HepG2 (cell line): ENCODE measurements around the gene CRY1. TPM values are rescaled to one million over a fixed set of nuclear protein-coding genes. Genes with fewer than 3 reads are reported as not detected.

Experiments
- ARID3A ChIP-seq: IDR thresholded peaks from 2 replicates; pipeline ENCODE4 v1.6.1; 2012; ENCODE audit warnings: low read depth, low read length, improper control_type of control experiment
- CEBPG ChIP-seq: IDR thresholded peaks from 2 replicates; pipeline ENCODE4 v1.6.1; 2016
- DNMT3B ChIP-seq: conservative IDR thresholded peaks from 2 replicates; pipeline ENCODE4 v1.6.1; 2016; ENCODE audit warnings: missing biosample characterization, control low read depth
- GATAD2A ChIP-seq: IDR thresholded peaks from 2 replicates; pipeline ENCODE4 v1.6.1; 2016
- GFI1 ChIP-seq: sonication (generic); formaldehyde crosslinking; IDR thresholded peaks from 2 replicates; pipeline ENCODE4 v1.5.0; 2020; ENCODE audit warnings: missing genetic modification reagents, mild to moderate bottlenecking, borderline replicate concordance
- HMG20B ChIP-seq: conservative IDR thresholded peaks from 2 replicates; pipeline ENCODE4 v1.6.1; 2016; ENCODE audit warnings: missing genetic modification reagents, missing compliant biosample characterization
- HMGXB4 ChIP-seq, 2 experiments: sonication (generic) in 1 of 2; formaldehyde crosslinking in 1 of 2; IDR thresholded peaks; 2 replicates each; pipeline versions ENCODE4 v1.4.0 to v1.6.1; 2018 to 2020; ENCODE audit warnings: missing genetic modification reagents in 2 of 2, borderline replicate concordance in 1 of 2, low read depth in 1 of 2, mild to moderate bottlenecking in 1 of 2, missing biosample characterization in 1 of 2
- KAT8 ChIP-seq: IDR thresholded peaks from 2 replicates; pipeline ENCODE4 v1.6.1; 2016; ENCODE audit warnings: missing genetic modification reagents, missing compliant biosample characterization
- POLR2A ChIP-seq, 2 experiments: IDR thresholded peaks; 2 replicates each; pipeline ENCODE4 v1.6.1; 2011; ENCODE audit warnings: low read depth in 2 of 2, low read length in 2 of 2, mild to moderate bottlenecking in 1 of 2, moderate library complexity in 1 of 2; ENCODE audit not compliant: insufficient read depth in 1 of 2
- PREB ChIP-seq: sonication (generic); formaldehyde crosslinking; IDR thresholded peaks from 2 replicates; pipeline ENCODE4 v1.4.0; 2020; ENCODE audit warnings: missing genetic modification reagents
- PTBP1 ChIP-seq: fragments of 200-400 bp; formaldehyde crosslinking; IDR thresholded peaks from 2 replicates; pipeline ENCODE4 v1.6.1; 2018; ENCODE audit warnings: low read length, low read depth; ENCODE audit not compliant: poor library complexity, severe bottlenecking
- RFX1 ChIP-seq: fragments of 450-650 bp; IDR thresholded peaks from 2 replicates; pipeline ENCODE4 v1.6.1; 2017
- RFX3 ChIP-seq: IDR thresholded peaks from 2 replicates; pipeline ENCODE4 v1.6.1; 2016; ENCODE audit warnings: missing biosample characterization, missing genetic modification reagents
- SMC3 ChIP-seq: IDR thresholded peaks from 2 replicates; pipeline ENCODE4 v1.6.1; 2011; ENCODE audit warnings: low read length, improper control_type of control experiment
- TARDBP ChIP-seq: sonication (generic); formaldehyde crosslinking; IDR thresholded peaks from 2 replicates; pipeline ENCODE4 v1.8.0; 2022; ENCODE audit warnings: mild to moderate bottlenecking, missing genetic modification reagents
- TOE1 ChIP-seq: sonication (generic); formaldehyde crosslinking; IDR thresholded peaks from 2 replicates; pipeline ENCODE4 v1.4.0; 2020; ENCODE audit warnings: mild to moderate bottlenecking, missing genetic modification reagents
- ZNF24 ChIP-seq: fragments of 450-650 bp; IDR thresholded peaks from 2 replicates; pipeline ENCODE4 v1.6.1; 2017; ENCODE audit warnings: antibody characterized with exemption, mild to moderate bottlenecking
- ZNF720 ChIP-seq: sonication (generic); formaldehyde crosslinking; IDR thresholded peaks from 2 replicates; pipeline ENCODE4 v1.4.0; 2020; ENCODE audit warnings: missing genetic modification reagents
- ZNF784 ChIP-seq: sonication (generic); formaldehyde crosslinking; IDR thresholded peaks from 2 replicates; pipeline ENCODE4 v1.5.1; 2020; ENCODE audit warnings: missing genetic modification reagents, mild to moderate bottlenecking, borderline replicate concordance
- polyA plus RNA-seq, 8 experiments: library from polyadenylated mRNA; depleted of rRNA in 3 of 8; stranded (reverse) in 7 of 8; unstranded in 1 of 8; fragments of >200 nt; fragmentation: Illumina TruSeq in 4 of 8; extraction: Trizol in 4 of 8; gene quantifications; 2 replicates each; pipeline versions ENCODE4 v1.2.1 to v1.2.3, GENCODE V29; 2011 to 2016; ENCODE audit warnings: low read depth in 4 of 8, missing spikeins in 1 of 8, mixed read lengths in 1 of 8; ENCODE audit not compliant: insufficient read depth in 1 of 8
- total RNA-seq, 5 experiments: library from RNA; depleted of rRNA; stranded (reverse); fragments of >200 nt; fragmentation: Illumina TruSeq; extraction: Trizol; gene quantifications; 2 replicates each; pipeline ENCODE4 v1.2.3, GENCODE V29; 2016; ENCODE audit warnings: low read depth in 1 of 5
- TF ChIP-seq, protein P1 (sequence below): sonication (generic); formaldehyde crosslinking; IDR thresholded peaks from 2 replicates; pipeline ENCODE4 v1.5.0; 2020; ENCODE audit warnings: mild to moderate bottlenecking, missing genetic modification reagents, moderate library complexity
- TF ChIP-seq, protein P2 (sequence below): sonication (generic); formaldehyde crosslinking; IDR thresholded peaks from 2 replicates; pipeline ENCODE4 v1.5.0; 2020; ENCODE audit warnings: missing genetic modification reagents
- TF ChIP-seq, protein P3 (sequence below): IDR thresholded peaks from 2 replicates; pipeline ENCODE4 v1.6.1; 2016; ENCODE audit warnings: low read depth, borderline replicate concordance

The CRY1 gene
- total and polyA plus RNA-seq, 2 of the 13 experiments (the other 11 are each of a cell fraction or from before 2014, with no cell fraction given): 11.4 to 13.9 TPM

DNA sequence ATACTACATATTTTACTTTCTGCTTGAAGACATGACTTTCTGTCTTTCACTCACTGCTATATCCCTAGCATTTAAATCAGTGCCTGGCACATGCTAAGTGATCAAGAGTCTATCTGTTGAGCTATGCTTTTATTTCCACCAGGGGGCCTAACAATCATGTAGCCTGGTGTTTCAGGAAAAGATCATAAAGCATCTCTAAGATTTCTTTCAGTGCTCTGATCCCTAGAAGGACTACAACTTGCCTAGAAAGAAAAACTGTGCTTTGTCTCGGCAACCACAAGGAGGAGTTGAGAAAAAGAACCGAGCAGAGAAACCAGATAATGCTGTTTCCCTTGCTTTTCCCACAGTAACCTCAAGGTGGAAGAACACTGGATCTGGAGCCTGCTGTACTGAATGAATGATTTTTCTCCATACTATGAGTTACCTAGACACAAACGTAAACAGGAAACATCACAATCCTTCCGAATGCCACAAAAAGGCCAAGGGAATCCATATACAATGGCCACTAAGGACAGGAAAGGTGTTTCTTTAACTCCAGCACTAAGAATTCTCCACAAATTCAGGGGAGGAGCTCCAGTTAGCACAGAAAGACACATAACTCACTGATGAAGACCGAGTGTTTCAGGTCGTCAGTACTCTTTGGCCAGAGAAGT is 1.2 kb downstream of the CRY1 start (continued):
- TF ChIP-seq, protein P1, sequence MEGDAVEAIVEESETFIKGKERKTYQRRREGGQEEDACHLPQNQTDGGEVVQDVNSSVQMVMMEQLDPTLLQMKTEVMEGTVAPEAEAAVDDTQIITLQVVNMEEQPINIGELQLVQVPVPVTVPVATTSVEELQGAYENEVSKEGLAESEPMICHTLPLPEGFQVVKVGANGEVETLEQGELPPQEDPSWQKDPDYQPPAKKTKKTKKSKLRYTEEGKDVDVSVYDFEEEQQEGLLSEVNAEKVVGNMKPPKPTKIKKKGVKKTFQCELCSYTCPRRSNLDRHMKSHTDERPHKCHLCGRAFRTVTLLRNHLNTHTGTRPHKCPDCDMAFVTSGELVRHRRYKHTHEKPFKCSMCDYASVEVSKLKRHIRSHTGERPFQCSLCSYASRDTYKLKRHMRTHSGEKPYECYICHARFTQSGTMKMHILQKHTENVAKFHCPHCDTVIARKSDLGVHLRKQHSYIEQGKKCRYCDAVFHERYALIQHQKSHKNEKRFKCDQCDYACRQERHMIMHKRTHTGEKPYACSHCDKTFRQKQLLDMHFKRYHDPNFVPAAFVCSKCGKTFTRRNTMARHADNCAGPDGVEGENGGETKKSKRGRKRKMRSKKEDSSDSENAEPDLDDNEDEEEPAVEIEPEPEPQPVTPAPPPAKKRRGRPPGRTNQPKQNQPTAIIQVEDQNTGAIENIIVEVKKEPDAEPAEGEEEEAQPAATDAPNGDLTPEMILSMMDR (CRISPR knock-in tag): peak; percentile 68
- TF ChIP-seq, protein P2, sequence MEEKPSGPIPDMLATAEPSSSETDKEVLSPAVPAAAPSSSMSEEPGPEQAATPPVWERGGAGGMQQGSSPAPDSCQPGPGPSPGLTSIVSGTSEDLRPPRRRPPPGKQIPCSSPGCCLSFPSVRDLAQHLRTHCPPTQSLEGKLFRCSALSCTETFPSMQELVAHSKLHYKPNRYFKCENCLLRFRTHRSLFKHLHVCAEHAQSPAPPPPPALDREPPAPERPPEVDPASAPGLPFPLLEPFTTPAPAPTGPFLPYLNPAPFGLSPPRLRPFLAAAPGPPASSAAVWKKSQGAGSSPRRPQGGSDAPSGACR: no peak
- peak; percentile 55; the same call in 1 of the 2 replicates for TF ChIP-seq RFX1
- TF ChIP-seq TOE1 (CRISPR knock-in tag): peak; percentile 63; the same call in 1 of the 2 replicates
- no peak for TF ChIP-seq TARDBP
- TF ChIP-seq ARID3A: peak; percentile 56
- peak; percentile 93 for TF ChIP-seq ZNF24
- TF ChIP-seq PTBP1: no peak
- 0 out of 2 replicates have a peak, but pooled peaks have one; percentile 28 for TF ChIP-seq GATAD2A (CRISPR knock-in tag)
- peak in 1 of 2 experiments; percentile 58; a peak in 2 of 4 replicates for TF ChIP-seq HMGXB4 (CRISPR knock-in tag; IDR thresholded peaks at IDR 0.05; ENCODE audit: borderline replicate concordance in 1 of 2, low read depth in 1 of 2)
- TF ChIP-seq, protein P3, sequence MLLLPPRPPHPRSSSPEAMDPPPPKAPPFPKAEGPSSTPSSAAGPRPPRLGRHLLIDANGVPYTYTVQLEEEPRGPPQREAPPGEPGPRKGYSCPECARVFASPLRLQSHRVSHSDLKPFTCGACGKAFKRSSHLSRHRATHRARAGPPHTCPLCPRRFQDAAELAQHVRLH: 0 out of 2 replicates have a peak, but pooled peaks have one; percentile 24
- TF ChIP-seq CEBPG (CRISPR knock-in tag): 0 out of 2 replicates have a peak, but pooled peaks have one; percentile 4
- TF ChIP-seq SMC3: peak; percentile 51
- TF ChIP-seq PREB (CRISPR knock-in tag): no peak
- TF ChIP-seq HMG20B (CRISPR knock-in tag): 0 out of 2 replicates have a peak, but pooled peaks have one; percentile 14
- TF ChIP-seq POLR2A (IDR thresholded peaks at IDR 0.05; ENCODE audit: insufficient read depth in 1 of 2, low read depth in 2 of 2, low read length in 2 of 2): peak in 1 of 2 experiments; percentile 32; a peak in 1 of 4 replicates
- TF ChIP-seq DNMT3B: no peak
- peak; percentile 31; the same call in 1 of the 2 replicates for TF ChIP-seq RFX3 (CRISPR knock-in tag)
- 0 out of 2 replicates have a peak, but pooled peaks have one; percentile 7 for TF ChIP-seq KAT8
- 0 out of 2 replicates have a peak, but pooled peaks have one; percentile 17 for TF ChIP-seq ZNF784
- peak; percentile 60; the same call in 1 of the 2 replicates for TF ChIP-seq GFI1
- no peak for TF ChIP-seq ZNF720 (CRISPR knock-in tag)
